Measurements from ENCODE around the gene PKIG.

DNA sequence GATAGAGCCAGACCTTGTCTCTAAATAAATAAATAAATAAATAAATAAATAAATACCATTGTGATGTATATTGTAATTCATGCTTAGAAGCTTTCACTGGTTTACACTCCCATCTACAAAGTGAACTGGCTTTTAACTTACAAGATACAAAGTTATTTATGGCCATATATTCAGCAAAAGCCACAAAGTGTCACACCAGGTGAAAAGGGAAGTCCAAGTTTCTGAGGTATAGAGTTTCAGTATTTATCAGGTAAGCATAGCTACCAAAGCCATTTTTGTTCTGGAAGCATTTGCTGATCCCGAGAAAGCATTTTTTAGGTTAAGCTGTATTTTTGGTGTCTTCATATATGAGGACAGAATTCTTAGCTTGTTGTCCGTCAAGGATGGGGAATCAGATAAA, 22.1 kb upstream of the PKIG start:
- TF ChIP-seq SUZ12 (IDR thresholded peaks at IDR 0.05) (no peak), ARNT (IDR thresholded peaks at IDR 0.05) (no peak), SP1 (IDR thresholded peaks at IDR 0.05) (no peak), BHLHE40 (IDR thresholded peaks at IDR 0.05; ENCODE audit: borderline replicate concordance) (no peak), ELF4 (IDR thresholded peaks at IDR 0.05) (no peak), FOXK2 (IDR thresholded peaks at IDR 0.05) (no peak), LEF1 (IDR thresholded peaks at IDR 0.05; ENCODE audit: borderline replicate concordance) (no peak), L3MBTL2 (conservative IDR thresholded peaks at IDR 0.05) (no peak), FOXM1 (IDR thresholded peaks at IDR 0.05; ENCODE audit: borderline replicate concordance) (no peak)

Data from HEK293T (cell line).